Mucosa of descending colon (tissue), 3 donors: Measurements from ENCODE around the gene SFTA2. TPM values are rescaled to one million over a fixed set of nuclear protein-coding genes. Genes with fewer than 3 reads are reported as not detected.
"Not testable (repeated sequence)": the region's sequence is repeated elsewhere in the genome, so short reads cannot be mapped to it uniquely, and the experiment has no call there.

Experiments used
- ATAC-seq: fragments of 200-7000 bp; cut with Tn5 transposase; one replicate; pipeline ENCODE4 v1.9.1; 2020; ENCODE audit warnings: mild to moderate bottlenecking, moderate library complexity
- DNase-seq, 3 donors: peaks; one replicate each; pipeline ENCODE4 v3.0.0-alpha.2; 2020
- H3K36me3 ChIP-seq: fragments of 200-600 bp; one replicate; pipeline ENCODE4 v1.8.0; 2021; ENCODE audit warnings: low read depth, mild to moderate bottlenecking
- H3K4me1 ChIP-seq: fragments of 200-600 bp; one replicate; pipeline ENCODE4 v1.8.0; 2021; ENCODE audit warnings: low read depth, mild to moderate bottlenecking
- H3K4me3 ChIP-seq: fragments of 200-600 bp; one replicate; pipeline ENCODE4 v1.8.0; 2021; ENCODE audit warnings: mild to moderate bottlenecking
- H3K9me3 ChIP-seq: fragments of 200-600 bp; one replicate; pipeline ENCODE4 v1.8.0; 2021; ENCODE audit warnings: mild to moderate bottlenecking
- CTCF ChIP-seq: fragments of 200-600 bp; IDR thresholded peaks from one replicate; pipeline ENCODE4 v1.8.0; 2022; ENCODE audit warnings: antibody characterized with exemption, mild to moderate bottlenecking
- intact Hi-C, 2 donors: fragments of 100-400 bp; cut with DNase I in 1 of 2; cut with micrococcal nuclease in 1 of 2; formaldehyde crosslinking; loops; one replicate each; pipeline versions ENCODE4 v1.11.0 to v1.11.1; 2022; cut with DNase I, micrococcal nuclease
- total RNA-seq, 3 donors: library from RNA; stranded (reverse); fragmentation: NEBNext Ultra II Directional in 2 of 3; extraction: Animal tissue kit (Norgen Biotek cat#: 25700) in 2 of 3; gene quantifications; one replicate each; pipeline versions ENCODE4 v1.2.1 to v1.2.4, GENCODE V29; 2021 to 2023
- donor health status: DM: no; HTN: no; CAD: no; lungs with moderate emphysema.
- donor health status: DM: no; HTN: no; CAD: no.
- donor health status: DM: no; HTN: yes; CAD: no.

The SFTA2 gene
- total RNA-seq, 3 donors from 2014 or later, result not detected

GRCh38 chr6:30970946-30971345, 39.0 kb upstream of the SFTA2 start:
- TF ChIP-seq CTCF, result no peak
- no peaks in the 10 kb centered on the region for H3K36me3 ChIP-seq
- no peaks in the 10 kb centered on the region for H3K4me1 ChIP-seq
- H3K9me3 ChIP-seq, result no peaks in the 10 kb centered on the region
- DNase-seq (no peak), ATAC-seq (no peak)
- no peak overlapping the region for H3K4me3 ChIP-seq
- intact Hi-C loops, result no loop called here

- H3K4me3 ChIP-seq, H3K9me3 ChIP-seq, intact Hi-C loops, ATAC-seq, H3K36me3 ChIP-seq, H3K4me1 ChIP-seq: not testable (repeated sequence)
- DNase-seq, result peak in 1 of 3 donors; percentile 13
Observed at GRCh38 chr6:30969171-30969570, 37.2 kb upstream of the SFTA2 start.

GRCh38 chr6:30966154-30966553, 34.2 kb upstream of the SFTA2 start:
- Histone ChIP-seq H3K9me3 (no peaks in the 10 kb centered on the region), H3K4me1 (no peaks in the 10 kb centered on the region), H3K36me3 (no peaks in the 10 kb centered on the region), H3K4me3 (no peak overlapping the region)
- ATAC-seq (no peak), DNase-seq (no peak)
- no peak for TF ChIP-seq CTCF
- intact Hi-C loops, result no loop called here

GRCh38 chr6:30965140-30965601, 33.2 kb upstream of the SFTA2 start:
- intact Hi-C loops, result no loop called here
- no peak for TF ChIP-seq CTCF
- Histone ChIP-seq H3K4me3 (no peak overlapping the region), H3K9me3 (no peaks in the 10 kb centered on the region), H3K4me1 (no peaks in the 10 kb centered on the region), H3K36me3 (no peaks in the 10 kb centered on the region)
- ATAC-seq, result no peak
- no peak for DNase-seq

GRCh38 chr6:30964075-30964474, 32.1 kb upstream of the SFTA2 start:
- Histone ChIP-seq H3K4me1 (no peaks in the 10 kb centered on the region), H3K4me3 (no peak overlapping the region), H3K9me3 (no peaks in the 10 kb centered on the region), H3K36me3 (no peaks in the 10 kb centered on the region)
- intact Hi-C loops, result no loop called here
- no peak for TF ChIP-seq CTCF
- DNase-seq (no peak), ATAC-seq (no peak)

GRCh38 chr6:30963641-30964040, 31.7 kb upstream of the SFTA2 start:
- H3K4me1 ChIP-seq, result no peaks in the 10 kb centered on the region
- ATAC-seq (no peak), DNase-seq (no peak)
- no peak overlapping the region for H3K4me3 ChIP-seq
- H3K36me3 ChIP-seq, result no peaks in the 10 kb centered on the region
- H3K9me3 ChIP-seq, result no peaks in the 10 kb centered on the region
- intact Hi-C loops, result no loop called here
- no peak for TF ChIP-seq CTCF
